Measurements from ENCODE around the gene ITGB3. TPM values are rescaled to one million over a fixed set of nuclear protein-coding genes. Genes with fewer than 3 reads are reported as not detected.

The ITGB3 gene
- polyA plus RNA-seq, 1 of the 3 experiments (the other 2 are of a cell fraction) = 4.6 TPM

DNA sequence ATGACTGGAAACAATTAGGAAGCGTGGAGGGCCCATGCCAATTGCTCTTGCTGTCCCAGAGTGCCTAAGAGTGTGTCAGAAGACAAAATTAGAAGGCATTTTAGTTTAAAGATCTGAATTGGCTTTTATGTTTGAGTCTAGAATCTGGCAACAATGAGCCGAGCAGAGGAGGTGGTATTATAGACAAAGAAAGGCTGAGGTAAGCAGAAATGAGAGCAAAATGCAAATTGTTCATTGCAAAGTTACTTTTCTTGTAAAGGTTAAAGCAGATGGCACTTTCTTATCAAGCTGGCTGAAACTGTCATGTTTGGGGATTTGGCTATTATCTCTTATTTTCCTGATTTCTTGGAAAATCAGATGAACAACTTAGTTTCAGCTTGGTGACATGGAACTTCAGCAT lies 41.2 kb upstream of the ITGB3 start:
- Histone ChIP-seq H2AFZ (ENCODE audit: low read depth) (no peak overlapping the region), H3K9me2 (no peaks in the 10 kb centered on the region), H3K9me3 (no peaks in the 10 kb centered on the region), H3F3A (replicated peaks; ENCODE audit: insufficient read depth) (peaks cover 3% of the 10 kb centered on the region), H3K9ac (no peak overlapping the region), H3K27ac (ENCODE audit: low read depth in 2 of 2, low read length in 1 of 2) (no peak overlapping the region), H3K36me3 (replicated peaks in 1 of 2; ENCODE audit: control insufficient read depth in 1 of 2, insufficient read depth in 2 of 2, low read length in 1 of 2) (no peaks in the 10 kb centered on the region), H3K79me2 (ENCODE audit: insufficient read depth) (no peaks in the 10 kb centered on the region), H3K4me2 (no peak overlapping the region), H3K4me1 (ENCODE audit: control insufficient read depth in 1 of 2, insufficient read depth in 2 of 2, low read depth in 1 of 2, low read length in 1 of 2) (no peaks in the 10 kb centered on the region), H3K27me3 (ENCODE audit: insufficient read depth) (no peaks in the 10 kb centered on the region), H3K4me3 (ENCODE audit: low read depth in 2 of 2, low read length in 1 of 2) (no peak overlapping the region), H4K20me1 (ENCODE audit: insufficient read depth) (no peaks in the 10 kb centered on the region)
- DNase-seq = no peak
- WGBS (ENCODE audit: low lambda C conversion rate) = 76% methylated on average over 2 of the region's 2 CpGs
- POLR2A ChIA-PET = no interaction called here
- CTCF ChIA-PET = interaction anchor here (0.7 to 1.2 kb wide), 4 partner anchors 11 to 403 kb away, joined by 3 to 4 read pairs (median 4); no protein-coding TSS in a partner anchor
- TF ChIP-seq GABPA (IDR thresholded peaks at IDR 0.05; ENCODE audit: low read depth) = no peak
- TF ChIP-seq RCOR1 (IDR thresholded peaks at IDR 0.05; ENCODE audit: low read length) = no peak
- TF ChIP-seq RXRA (IDR thresholded peaks at IDR 0.05; ENCODE audit: borderline replicate concordance, low read depth) = no peak
- TF ChIP-seq FOXJ3 (CRISPR knock-in tag; IDR thresholded peaks at IDR 0.05) = no peak
- no peak for TF ChIP-seq FOSL2 (IDR thresholded peaks at IDR 0.05; ENCODE audit: borderline replicate concordance, low read depth)
- TF ChIP-seq PBX3 (IDR thresholded peaks at IDR 0.05) = no peak
- no peak for TF ChIP-seq RFX5 (IDR thresholded peaks at IDR 0.05; ENCODE audit: low read length)
- TF ChIP-seq, protein P1, sequence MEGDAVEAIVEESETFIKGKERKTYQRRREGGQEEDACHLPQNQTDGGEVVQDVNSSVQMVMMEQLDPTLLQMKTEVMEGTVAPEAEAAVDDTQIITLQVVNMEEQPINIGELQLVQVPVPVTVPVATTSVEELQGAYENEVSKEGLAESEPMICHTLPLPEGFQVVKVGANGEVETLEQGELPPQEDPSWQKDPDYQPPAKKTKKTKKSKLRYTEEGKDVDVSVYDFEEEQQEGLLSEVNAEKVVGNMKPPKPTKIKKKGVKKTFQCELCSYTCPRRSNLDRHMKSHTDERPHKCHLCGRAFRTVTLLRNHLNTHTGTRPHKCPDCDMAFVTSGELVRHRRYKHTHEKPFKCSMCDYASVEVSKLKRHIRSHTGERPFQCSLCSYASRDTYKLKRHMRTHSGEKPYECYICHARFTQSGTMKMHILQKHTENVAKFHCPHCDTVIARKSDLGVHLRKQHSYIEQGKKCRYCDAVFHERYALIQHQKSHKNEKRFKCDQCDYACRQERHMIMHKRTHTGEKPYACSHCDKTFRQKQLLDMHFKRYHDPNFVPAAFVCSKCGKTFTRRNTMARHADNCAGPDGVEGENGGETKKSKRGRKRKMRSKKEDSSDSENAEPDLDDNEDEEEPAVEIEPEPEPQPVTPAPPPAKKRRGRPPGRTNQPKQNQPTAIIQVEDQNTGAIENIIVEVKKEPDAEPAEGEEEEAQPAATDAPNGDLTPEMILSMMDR (IDR thresholded peaks at IDR 0.05) = no peak
- no peak for TF ChIP-seq SIN3A (IDR thresholded peaks at IDR 0.05; ENCODE audit: borderline replicate concordance, low read depth, low read length)

GRCh38 chr17:47213540-47213939 lies 40.1 kb upstream of the ITGB3 start:
- no peaks in the 10 kb centered on the region for H4K20me1 ChIP-seq (ENCODE audit: insufficient read depth)
- H3K27me3 ChIP-seq (ENCODE audit: insufficient read depth) = no peaks in the 10 kb centered on the region
- no peak for DNase-seq
- H3K9me3 ChIP-seq = no peaks in the 10 kb centered on the region
- no peaks in the 10 kb centered on the region for H3K79me2 ChIP-seq (ENCODE audit: insufficient read depth)
- ChIA-PET POLR2A (no interaction called here), CTCF (interaction anchor here (0.9 to 1.2 kb wide), 4 partner anchors 10 to 103 kb away, joined by 3 to 4 read pairs (median 4); no protein-coding TSS in a partner anchor)
- peaks cover 3% of the 10 kb centered on the region for H3F3A ChIP-seq (replicated peaks; ENCODE audit: insufficient read depth)
- H3K36me3 ChIP-seq (replicated peaks in 1 of 2; ENCODE audit: control insufficient read depth in 1 of 2, insufficient read depth in 2 of 2, low read length in 1 of 2) = no peaks in the 10 kb centered on the region
- H2AFZ ChIP-seq (ENCODE audit: low read depth) = no peak overlapping the region
- 71% methylated on average over 4 of the region's 4 CpGs for WGBS (ENCODE audit: low lambda C conversion rate)
- H3K4me1 ChIP-seq (ENCODE audit: control insufficient read depth in 1 of 2, insufficient read depth in 2 of 2, low read depth in 1 of 2, low read length in 1 of 2) = no peaks in the 10 kb centered on the region
- no peak overlapping the region for H3K27ac ChIP-seq (ENCODE audit: low read depth in 2 of 2, low read length in 1 of 2)
- no peaks in the 10 kb centered on the region for H3K9me2 ChIP-seq
- H3K4me3 ChIP-seq (ENCODE audit: low read depth in 2 of 2, low read length in 1 of 2) = no peak overlapping the region
- H3K9ac ChIP-seq = no peak overlapping the region
- TF ChIP-seq ELF1 (IDR thresholded peaks at IDR 0.05) (no peak), TCF12 (IDR thresholded peaks at IDR 0.05) (no peak), SIN3A (IDR thresholded peaks at IDR 0.05; ENCODE audit: borderline replicate concordance, low read depth, low read length) (no peak), MAX (IDR thresholded peaks at IDR 0.05; ENCODE audit: low read depth) (no peak), GATA2 (CRISPR knock-in tag; IDR thresholded peaks at IDR 0.05) (no peak), MXI1 (IDR thresholded peaks at IDR 0.05; ENCODE audit: low read depth, low read length) (no peak), RCOR1 (IDR thresholded peaks at IDR 0.05; ENCODE audit: low read length) (no peak), TAF1 (IDR thresholded peaks at IDR 0.05; ENCODE audit: borderline replicate concordance, low read depth, low read length) (no peak), RAD21 (IDR thresholded peaks at IDR 0.05; ENCODE audit: low read length) (no peak), TEAD4 (IDR thresholded peaks at IDR 0.05; ENCODE audit: borderline replicate concordance, insufficient read depth) (no peak), NFIC (IDR thresholded peaks at IDR 0.05; ENCODE audit: borderline replicate concordance) (no peak), CHD2 (IDR thresholded peaks at IDR 0.05; ENCODE audit: low read length, partially characterized antibody) (no peak), MEF2A (IDR thresholded peaks at IDR 0.05; ENCODE audit: borderline replicate concordance, low read depth) (no peak), GABPA (IDR thresholded peaks at IDR 0.05; ENCODE audit: low read depth) (no peak)
- TF ChIP-seq, protein P1 (IDR thresholded peaks at IDR 0.05) = no peak
- H3K4me2 ChIP-seq = no peak overlapping the region
